Putamen (tissue), 1 donor: Measurements from ENCODE around the gene TCEAL3.
"Not testable (repeated sequence)": the region's sequence is repeated elsewhere in the genome, so short reads cannot be mapped to it uniquely, and the experiment has no call there.

ENCODE experiments used
- DNase-seq: peaks from one replicate; pipeline ENCODE4 v3.0.0-alpha.2; 2016; ENCODE audit warnings: low spot score

The TCEAL3 gene

GRCh38 chrX:103626855-103627254 is 19.1 kb downstream of the TCEAL3 start:
- no peak for DNase-seq

- DNase-seq = peak; percentile 68
Observed at GRCh38 chrX:103628386-103629317, 20.9 kb downstream of the TCEAL3 start, which contains the start of gene TCEAL1. TCEAL1 (plus strand) TSS chrX:103628975; CDS start chrX:103629917, 942 bp downstream.

GRCh38 chrX:103629318-103630170 is 21.8 kb downstream of the TCEAL3 start:
- DNase-seq = peak; percentile 75

GRCh38 chrX:103630171-103630511 is 22.4 kb downstream of the TCEAL3 start:
- no peak for DNase-seq

- no peak for DNase-seq
Observed at GRCh38 chrX:103631145-103631544, 23.4 kb downstream of the TCEAL3 start.

- DNase-seq = no peak
Observed at GRCh38 chrX:103635436-103635835, 27.7 kb downstream of the TCEAL3 start.

GRCh38 chrX:103637604-103638338 is 30.0 kb downstream of the TCEAL3 start:
- no peak for DNase-seq

- not testable (repeated sequence) for DNase-seq
Observed at GRCh38 chrX:103638479-103639346, 30.9 kb downstream of the TCEAL3 start.

GRCh38 chrX:103640401-103641155 is 32.8 kb downstream of the TCEAL3 start:
- no peak for DNase-seq

- DNase-seq = no peak
Observed at GRCh38 chrX:103644125-103644524, 36.4 kb downstream of the TCEAL3 start.

GRCh38 chrX:103647630-103648029 is 39.9 kb downstream of the TCEAL3 start:
- no peak for DNase-seq

- DNase-seq = no peak
Observed at GRCh38 chrX:103651151-103651773, 43.5 kb downstream of the TCEAL3 start.

GRCh38 chrX:103655230-103656000 is 47.7 kb downstream of the TCEAL3 start:
- not testable (repeated sequence) for DNase-seq

- no peak for DNase-seq
Observed at GRCh38 chrX:103656617-103657016, 48.9 kb downstream of the TCEAL3 start.

GRCh38 chrX:103657066-103657465 is 49.3 kb downstream of the TCEAL3 start:
- DNase-seq = not testable (repeated sequence)

- DNase-seq = no peak
Observed at GRCh38 chrX:103658681-103659433, 51.1 kb downstream of the TCEAL3 start.

- not testable (repeated sequence) for DNase-seq
Observed at GRCh38 chrX:103659460-103659859, 51.7 kb downstream of the TCEAL3 start.
